Measurements from ENCODE around the gene RNU1-4. TPM values are rescaled to one million over a fixed set of nuclear protein-coding genes. Genes with fewer than 3 reads are reported as not detected.
"Not testable (repeated sequence)": the region's sequence is repeated elsewhere in the genome, so short reads cannot be mapped to it uniquely, and the experiment has no call there.

The RNU1-4 gene
- total and polyA plus RNA-seq, 12 donors, result 635 to 5,242 (median 1,949) TPM; not detected in 2

DNA sequence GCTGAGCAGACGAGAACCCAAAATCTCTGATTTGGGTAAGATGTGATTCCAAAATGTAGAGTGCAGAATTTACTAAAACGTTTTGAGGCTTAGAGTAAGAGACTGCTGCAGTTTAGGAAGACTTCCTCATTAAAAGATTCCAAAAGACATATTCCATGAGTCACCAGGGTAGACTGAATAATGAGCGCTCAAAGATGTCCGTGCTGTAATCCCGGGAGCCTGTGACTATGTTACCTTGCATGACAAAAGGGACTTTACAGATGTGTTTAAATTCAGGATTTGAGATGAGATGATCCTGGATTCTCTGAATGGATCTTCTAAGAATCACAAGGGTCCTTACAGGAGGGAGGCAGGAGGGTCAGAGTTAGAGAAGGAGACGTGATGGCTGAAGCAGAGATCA is 33.4 kb downstream of the RNU1-4 start:
- H3K4me1 ChIP-seq; H3K4me3 ChIP-seq; H3K27ac ChIP-seq; DNase-seq; H3K36me3 ChIP-seq; ATAC-seq; H3K9me3 ChIP-seq; intact Hi-C loops (cut with DNase I): not testable (repeated sequence)
- peaks cover 0 to 72% (median 36%) of the 10 kb centered on the region in 7 donors for H3K27me3 ChIP-seq
- WGBS, 2 donors, result 48 to 54% methylated on average over 3 of the region's 6 CpGs

DNA sequence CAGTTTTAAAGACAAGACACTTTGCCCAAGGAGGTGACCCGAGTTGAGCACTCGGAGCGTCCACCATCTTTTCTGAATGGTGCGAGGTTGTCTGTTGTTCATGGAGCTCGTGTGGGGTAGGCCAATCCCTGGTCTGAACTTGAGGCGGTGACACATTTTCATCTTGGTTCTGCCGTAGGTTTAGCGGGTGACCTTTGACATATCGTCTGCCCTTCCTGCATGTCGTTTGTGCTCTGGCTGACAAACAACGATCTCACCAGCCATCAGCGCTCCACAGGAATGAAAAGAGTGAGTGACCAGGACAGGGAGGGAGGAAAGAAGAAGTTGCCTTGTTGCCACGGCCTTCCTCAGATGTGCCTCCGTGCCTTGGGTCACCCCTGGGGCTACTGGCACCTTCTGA is 34.5 kb downstream of the RNU1-4 start:
- H3K27ac ChIP-seq; H3K4me3 ChIP-seq; ATAC-seq; H3K4me1 ChIP-seq; DNase-seq; intact Hi-C loops (cut with DNase I); H3K36me3 ChIP-seq; H3K9me3 ChIP-seq: not testable (repeated sequence)
- H3K27me3 ChIP-seq, result peaks cover 0 to 70% (median 40%) of the 10 kb centered on the region in 7 donors
- 71 to 76% methylated on average over 8 of the region's 14 CpGs for WGBS, 2 donors

DNA sequence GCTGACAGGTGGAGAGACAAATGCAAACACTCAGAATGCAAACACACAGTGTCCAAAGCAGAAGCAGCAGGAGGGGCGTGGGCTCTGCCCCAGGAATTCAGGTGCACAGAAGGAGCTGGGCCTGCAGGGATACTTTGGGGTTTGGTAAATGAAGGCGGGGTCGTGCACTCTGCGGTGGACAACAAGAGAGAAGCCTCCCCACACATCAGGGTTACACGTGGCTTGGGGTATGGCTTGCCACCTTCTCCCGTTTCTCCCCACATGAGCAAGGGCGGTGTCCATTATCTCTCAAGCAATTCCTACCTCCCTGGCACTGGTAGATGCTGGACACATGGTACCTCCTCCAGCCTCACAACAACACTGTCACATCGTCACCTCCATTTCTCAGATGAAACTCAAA is 35.0 kb downstream of the RNU1-4 start:
- H3K4me3 ChIP-seq; intact Hi-C loops (cut with DNase I); H3K36me3 ChIP-seq; ATAC-seq; DNase-seq; H3K4me1 ChIP-seq; H3K9me3 ChIP-seq; H3K27ac ChIP-seq: not testable (repeated sequence)
- 85% methylated on average over 6 of the region's 8 CpGs for WGBS, 2 donors
- peaks cover 0 to 72% (median 42%) of the 10 kb centered on the region in 7 donors for H3K27me3 ChIP-seq

DNA sequence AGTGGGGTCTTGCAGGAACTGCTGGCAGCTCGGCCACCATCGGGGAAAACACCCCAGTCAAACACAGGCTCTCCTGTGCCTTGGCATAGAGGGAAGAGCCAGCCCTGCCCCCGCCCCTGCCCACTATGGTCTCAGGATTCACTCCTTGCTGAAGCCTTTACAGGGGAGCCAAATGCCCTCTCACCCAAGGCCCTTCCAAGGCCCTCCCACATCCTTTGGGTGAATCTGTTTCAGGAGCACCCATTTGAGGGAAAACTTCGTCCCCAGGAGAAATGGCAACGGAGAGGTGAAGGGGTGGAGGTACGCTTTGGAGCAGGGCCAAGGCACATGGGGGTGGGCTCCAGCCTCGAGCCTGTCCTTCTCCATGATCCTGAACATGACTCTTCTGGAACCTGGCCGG is 35.9 kb downstream of the RNU1-4 start:
- DNase-seq, result not testable (repeated sequence)

DNA sequence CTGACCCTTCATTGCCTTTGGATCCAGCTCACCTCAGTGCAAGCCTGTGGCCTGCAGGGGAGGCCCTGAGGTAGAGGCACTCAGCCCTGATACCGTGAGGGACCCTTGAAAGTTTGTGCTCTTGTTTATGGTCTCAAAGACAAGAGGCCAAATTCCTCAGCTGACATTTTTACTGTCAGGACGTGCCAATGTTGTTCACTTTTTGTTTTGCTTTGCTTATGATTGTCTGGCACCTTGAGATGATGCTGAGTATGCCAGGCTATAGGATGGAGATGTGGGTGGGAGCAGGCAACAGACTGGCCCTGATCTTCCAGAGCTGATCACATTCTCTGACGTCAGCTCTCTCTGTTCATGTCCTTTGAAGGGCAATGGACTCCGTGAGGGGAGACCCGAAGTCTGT is 36.5 kb downstream of the RNU1-4 start:
- H3K4me1 ChIP-seq; H3K9me3 ChIP-seq; DNase-seq; ATAC-seq; H3K36me3 ChIP-seq; intact Hi-C loops (cut with DNase I); H3K27ac ChIP-seq; H3K4me3 ChIP-seq: not testable (repeated sequence)
- 72 to 81% methylated on average over 4 to 5 of the region's 5 CpGs for WGBS, 2 donors
- peaks cover 0 to 65% (median 37%) of the 10 kb centered on the region in 7 donors for H3K27me3 ChIP-seq

More for the DNA sequence above, 35.9 kb downstream of the RNU1-4 start:
- intact Hi-C loops (cut with DNase I); H3K4me1 ChIP-seq; H3K4me3 ChIP-seq; ATAC-seq; H3K9me3 ChIP-seq; H3K36me3 ChIP-seq; H3K27ac ChIP-seq: not testable (repeated sequence)
- peaks cover 0 to 69% (median 40%) of the 10 kb centered on the region in 7 donors for H3K27me3 ChIP-seq
- 85 to 89% methylated on average over 4 of the region's 8 CpGs for WGBS, 2 donors

DNA sequence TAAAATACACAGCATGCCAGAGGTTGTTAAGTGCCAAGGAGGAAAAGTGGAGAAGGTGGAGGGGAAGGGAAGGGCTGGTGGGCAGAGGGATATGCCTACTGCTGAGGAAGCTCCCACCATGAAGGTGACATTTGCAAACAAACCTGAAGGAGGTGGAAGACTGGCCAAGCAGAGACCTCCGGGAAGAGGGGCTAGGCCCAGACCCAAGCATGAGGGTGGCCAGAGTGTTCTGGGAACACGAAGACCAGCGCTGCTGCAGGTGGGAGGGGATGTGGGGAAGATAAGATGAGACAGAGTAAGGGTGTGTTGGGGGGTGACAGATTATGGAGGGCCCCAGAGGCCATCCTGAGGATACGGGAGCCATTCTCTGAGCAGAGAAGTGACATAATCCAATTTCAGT is 37.5 kb downstream of the RNU1-4 start:
- ATAC-seq; H3K36me3 ChIP-seq; H3K27ac ChIP-seq; H3K4me3 ChIP-seq; H3K4me1 ChIP-seq; H3K9me3 ChIP-seq; intact Hi-C loops (cut with DNase I); DNase-seq: not testable (repeated sequence)
- 84 to 90% methylated on average over 4 of the region's 4 CpGs for WGBS, 2 donors
- peaks cover 0 to 58% (median 28%) of the 10 kb centered on the region in 7 donors for H3K27me3 ChIP-seq

DNA sequence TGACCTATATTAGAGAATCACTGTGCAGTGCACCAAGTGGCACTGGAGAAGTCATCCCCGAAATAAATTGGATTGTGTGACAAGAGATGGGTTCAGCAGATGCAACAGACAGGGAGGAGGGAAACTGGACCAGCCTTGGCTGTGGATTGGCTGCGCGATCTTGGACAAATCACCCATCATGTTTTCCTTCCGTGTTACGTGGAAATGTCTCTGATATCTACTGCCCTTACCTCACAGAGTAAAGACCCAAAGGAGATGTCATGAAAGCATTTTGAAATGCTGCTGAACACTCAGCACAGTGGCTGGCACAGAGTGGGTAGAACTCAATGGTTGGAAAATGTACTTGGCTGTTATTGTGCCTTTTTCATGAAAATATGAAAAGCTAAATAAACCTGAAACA is 39.2 kb downstream of the RNU1-4 start:
- H3K9me3 ChIP-seq; H3K4me1 ChIP-seq; DNase-seq; ATAC-seq; H3K36me3 ChIP-seq; intact Hi-C loops (cut with DNase I); H3K4me3 ChIP-seq; H3K27ac ChIP-seq: not testable (repeated sequence)
- 73 to 81% methylated on average over 5 of the region's 5 CpGs for WGBS, 2 donors
- peaks cover 0 to 49% (median 28%) of the 10 kb centered on the region in 7 donors for H3K27me3 ChIP-seq

DNA sequence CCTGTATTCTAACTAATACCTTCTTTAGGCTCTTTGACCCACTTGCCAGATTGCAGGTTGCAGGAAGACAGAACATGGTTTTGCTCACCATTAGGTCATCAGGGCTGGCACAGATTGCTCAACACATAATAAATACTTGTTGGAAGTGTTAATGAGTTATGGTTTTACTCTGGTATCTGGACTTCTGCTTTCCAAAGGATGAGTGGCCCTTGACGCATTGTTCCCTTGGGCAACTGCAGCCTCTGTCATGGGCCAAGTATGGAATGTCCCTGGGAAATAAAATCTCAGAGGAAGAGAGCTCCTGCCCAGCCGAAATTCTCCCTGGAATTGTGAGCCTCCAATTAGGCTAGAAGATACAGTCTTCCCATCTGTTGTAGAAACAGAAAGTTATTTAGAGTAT is 40.7 kb downstream of the RNU1-4 start:
- H3K4me1 ChIP-seq; intact Hi-C loops (cut with DNase I); DNase-seq; H3K36me3 ChIP-seq; H3K27ac ChIP-seq; H3K4me3 ChIP-seq; H3K9me3 ChIP-seq: not testable (repeated sequence)
- ATAC-seq, result peak in 2 of 8 donors; percentile 36 to 41
- H3K27me3 ChIP-seq, result peaks cover 0 to 48% (median 23%) of the 10 kb centered on the region in 7 donors
- WGBS, 2 donors, result no CpG with 5 or more reads among the region's 2 CpGs

DNA sequence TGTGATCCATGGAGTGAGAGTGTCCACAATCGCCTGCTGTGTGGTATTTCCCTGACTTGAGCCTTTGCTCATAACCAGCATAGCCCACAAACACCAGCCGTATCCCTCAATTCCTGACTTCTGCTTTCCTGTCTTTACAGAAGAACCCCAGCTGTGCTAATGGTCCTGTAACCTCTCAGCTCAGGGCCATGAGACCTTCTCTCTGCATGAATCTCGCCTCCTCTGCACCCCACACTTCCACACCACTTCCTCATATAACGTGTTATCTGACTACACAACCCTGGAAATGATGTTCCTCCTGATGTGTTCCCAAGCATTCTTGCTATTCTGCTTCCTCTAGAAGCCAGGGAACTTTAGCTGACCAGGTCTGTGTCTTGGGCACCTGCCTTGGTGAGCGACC is 41.3 kb downstream of the RNU1-4 start:
- ATAC-seq; H3K4me3 ChIP-seq; H3K36me3 ChIP-seq; intact Hi-C loops (cut with DNase I); H3K4me1 ChIP-seq; DNase-seq; H3K27ac ChIP-seq; H3K9me3 ChIP-seq: not testable (repeated sequence)
- peaks cover 0 to 50% (median 29%) of the 10 kb centered on the region in 7 donors for H3K27me3 ChIP-seq
- 67 to 74% methylated on average over 3 of the region's 5 CpGs for WGBS, 2 donors

DNA sequence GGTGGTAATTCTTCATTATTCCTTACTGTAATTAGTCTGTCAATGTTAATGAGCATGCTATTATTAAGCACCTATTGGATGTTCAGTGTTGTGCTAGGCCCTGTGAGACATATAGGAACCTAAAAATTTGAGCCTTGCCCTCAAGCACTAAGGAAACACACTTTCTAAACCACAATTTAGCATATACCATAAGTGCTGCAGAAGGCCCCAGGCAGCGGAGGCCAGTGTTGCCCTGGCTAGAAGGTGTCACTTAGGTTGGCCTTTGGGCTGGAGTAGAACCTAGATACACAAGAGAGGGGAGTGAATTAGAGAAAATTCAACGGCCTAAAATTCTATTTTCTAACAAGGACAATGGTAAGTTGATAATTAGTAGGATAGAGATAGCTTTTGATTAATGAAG is 44.6 kb downstream of the RNU1-4 start:
- H3K27ac ChIP-seq; ATAC-seq; intact Hi-C loops (cut with DNase I); DNase-seq; H3K36me3 ChIP-seq; H3K9me3 ChIP-seq; H3K4me1 ChIP-seq; H3K4me3 ChIP-seq: not testable (repeated sequence)
- WGBS, 2 donors, result no CpG with 5 or more reads among the region's 2 CpGs
- H3K27me3 ChIP-seq, result peaks cover 0 to 31% (median 15%) of the 10 kb centered on the region in 7 donors

DNA sequence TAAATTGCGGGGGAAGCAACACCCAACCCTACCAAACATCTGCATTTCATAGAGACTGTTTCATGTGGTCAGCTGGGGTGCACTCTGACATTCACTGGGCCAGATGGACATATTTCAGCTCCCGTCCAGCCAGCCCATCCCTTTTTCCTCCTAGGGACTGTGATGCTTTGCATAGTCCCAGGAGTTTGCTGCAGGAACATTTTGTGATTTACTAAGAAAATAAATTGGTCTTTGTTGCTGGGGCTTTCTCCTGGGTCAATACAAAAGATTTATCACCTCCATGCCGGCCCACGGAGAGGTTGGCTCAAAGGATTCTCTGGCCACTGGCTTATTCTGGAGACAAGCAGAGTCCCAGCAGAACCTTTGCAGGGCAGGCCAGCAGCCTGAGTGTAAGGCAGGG is 46.0 kb downstream of the RNU1-4 start:
- H3K4me1 ChIP-seq; H3K4me3 ChIP-seq; DNase-seq; H3K27ac ChIP-seq; H3K9me3 ChIP-seq; H3K36me3 ChIP-seq; intact Hi-C loops (cut with DNase I): not testable (repeated sequence)
- peak in 1 of 8 donors; percentile 14 for ATAC-seq
- peaks cover 0 to 26% (median 12%) of the 10 kb centered on the region in 7 donors for H3K27me3 ChIP-seq
- 70 to 80% methylated on average over 4 of the region's 4 CpGs for WGBS, 2 donors

DNA sequence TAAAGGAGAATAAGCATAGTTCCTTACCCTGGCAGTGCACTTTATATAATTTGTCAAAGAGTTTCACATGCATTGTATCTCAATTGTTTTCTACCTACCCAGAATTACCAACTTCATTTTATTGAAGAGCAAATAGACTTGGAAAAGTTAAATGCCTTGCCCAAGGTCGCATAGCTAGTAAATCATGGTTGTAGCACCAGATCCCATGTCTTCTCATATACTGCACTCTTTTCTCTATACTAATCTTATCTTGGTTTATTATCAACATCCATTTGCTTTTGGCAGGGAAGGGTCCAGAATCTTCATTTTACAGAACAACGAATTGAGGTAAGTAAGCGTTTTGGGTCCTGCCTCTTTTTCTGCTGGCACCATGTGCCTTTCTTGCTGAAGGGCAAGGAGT is 46.9 kb downstream of the RNU1-4 start:
- ATAC-seq; H3K4me3 ChIP-seq; H3K27ac ChIP-seq; DNase-seq; H3K36me3 ChIP-seq; H3K4me1 ChIP-seq; intact Hi-C loops (cut with DNase I); H3K9me3 ChIP-seq: not testable (repeated sequence)
- peaks cover 0 to 29% (median 12%) of the 10 kb centered on the region in 7 donors for H3K27me3 ChIP-seq
- 84 to 88% methylated on average over 1 to 2 of the region's 3 CpGs for WGBS, 2 donors
